ENCODE data around the gene STAC3.

Gene STAC3

DNA sequence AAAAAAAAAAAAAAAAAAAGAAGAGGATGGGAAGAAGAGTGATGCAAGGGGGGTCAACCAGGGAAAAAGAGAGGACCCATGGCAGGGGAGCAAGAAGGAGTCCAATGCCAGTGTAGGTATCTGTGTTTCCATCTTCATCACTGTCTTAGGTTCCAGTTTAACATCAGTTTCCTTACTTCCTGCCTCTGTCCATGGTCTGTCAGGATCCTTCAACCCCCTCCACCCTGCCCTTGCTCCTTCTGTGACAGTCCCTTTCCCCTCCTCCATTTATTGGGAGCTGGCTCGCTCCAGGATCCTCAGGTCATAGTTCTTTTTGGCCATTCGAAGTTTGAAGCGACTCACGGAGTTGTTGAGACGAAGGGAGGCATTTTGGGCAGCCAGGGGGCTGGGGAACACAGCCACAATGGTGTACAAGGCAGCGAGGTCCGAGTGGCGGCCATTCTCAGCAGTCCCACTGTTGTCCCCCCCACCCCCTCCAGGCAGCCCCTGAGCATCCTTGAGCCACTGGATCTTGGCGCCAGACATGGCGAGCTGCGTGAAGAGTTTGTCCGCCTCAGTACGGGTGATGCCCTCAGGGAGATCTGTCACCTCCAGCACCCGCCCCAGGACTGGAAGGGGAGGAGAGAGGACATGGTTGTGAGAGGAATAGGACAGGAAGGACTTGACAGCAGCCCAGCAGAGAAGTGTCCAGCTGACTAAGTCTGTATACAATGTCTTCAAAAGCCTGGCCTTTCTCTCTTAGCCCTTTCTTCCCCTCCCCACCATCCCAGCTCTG, 3.7 kb upstream of the STAC3 start:
- DNase-seq: no peak

DNA sequence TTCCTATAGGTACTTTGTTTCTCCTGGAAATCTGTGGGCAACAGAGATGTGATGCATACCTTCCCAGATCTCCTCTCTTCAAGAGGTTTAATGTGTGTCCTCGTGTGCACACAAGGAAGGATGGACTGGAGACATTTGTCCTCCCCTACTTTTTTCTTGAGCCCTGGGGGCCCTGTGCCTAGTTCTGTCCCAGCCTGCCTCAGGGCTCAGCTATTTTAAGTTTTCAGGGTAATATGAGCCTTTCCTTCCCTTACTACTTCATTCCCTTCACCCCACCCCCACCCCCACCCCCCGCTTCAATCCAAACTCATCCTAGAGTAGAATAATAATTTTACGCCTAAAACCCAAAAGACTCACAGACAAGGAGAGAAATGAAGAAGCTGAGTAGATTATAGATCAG, 446 bp downstream of the STAC3 start:
- DNase-seq: no peak

DNA sequence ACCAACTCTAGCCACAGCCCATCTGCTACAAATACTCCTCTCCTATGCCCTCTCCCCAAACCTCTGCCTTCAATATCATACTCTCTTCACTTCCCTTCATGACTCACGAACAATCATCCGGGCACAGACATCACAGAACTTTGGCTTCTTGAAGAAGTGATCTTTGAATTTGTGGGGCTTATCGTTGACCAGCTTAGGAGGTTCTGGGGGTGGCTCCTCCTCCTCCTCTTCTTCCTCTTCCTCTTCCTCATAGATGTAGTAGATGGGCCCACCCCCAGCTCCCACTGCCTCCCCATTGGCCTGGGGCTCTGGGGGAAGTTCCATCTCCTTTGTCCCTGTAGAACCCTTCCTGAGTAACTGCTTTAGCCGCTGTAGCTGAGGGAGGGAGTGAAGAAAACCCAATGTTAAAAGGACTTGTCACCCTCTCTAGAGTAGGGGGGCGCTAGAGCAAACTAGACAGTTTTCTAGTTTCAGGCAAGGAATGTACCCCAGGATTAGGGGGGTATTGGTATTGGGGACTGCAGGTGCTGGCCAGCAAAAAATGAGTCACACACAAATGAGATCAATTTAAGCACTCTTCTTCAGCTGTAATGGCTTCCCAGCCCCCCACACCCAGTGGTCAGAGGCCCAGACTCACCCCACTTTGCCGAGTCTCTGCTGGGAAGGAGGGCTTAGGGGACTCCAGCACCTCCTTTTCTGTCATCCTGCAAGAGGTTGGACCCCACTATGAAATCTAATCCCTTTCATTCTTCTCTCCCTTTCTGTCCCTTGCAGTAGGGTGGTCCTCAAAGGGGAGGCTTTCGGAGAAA, 1.8 kb downstream of the STAC3 start:
- peak; percentile 38 to 76 for DNase-seq

DNA sequence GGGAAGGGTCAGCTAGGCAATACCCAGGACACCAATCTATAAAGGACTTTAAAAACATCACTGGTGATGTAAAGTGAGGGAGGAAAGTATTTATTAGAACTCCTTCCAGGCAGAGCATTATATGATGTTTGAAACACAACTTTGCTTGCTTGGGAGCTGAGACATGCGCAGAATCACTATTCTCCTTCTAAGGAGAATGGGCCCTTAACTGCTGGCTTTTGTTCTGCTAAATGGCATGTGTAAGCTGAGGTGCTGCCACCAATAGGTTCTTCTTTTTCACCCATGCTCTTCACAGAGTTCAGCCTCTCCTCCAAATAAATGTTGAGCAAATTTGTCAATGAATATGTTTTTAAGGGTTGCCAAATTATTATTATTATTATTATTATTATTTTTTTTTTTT, 3.9 kb downstream of the STAC3 start:
- no peak for DNase-seq

DNA sequence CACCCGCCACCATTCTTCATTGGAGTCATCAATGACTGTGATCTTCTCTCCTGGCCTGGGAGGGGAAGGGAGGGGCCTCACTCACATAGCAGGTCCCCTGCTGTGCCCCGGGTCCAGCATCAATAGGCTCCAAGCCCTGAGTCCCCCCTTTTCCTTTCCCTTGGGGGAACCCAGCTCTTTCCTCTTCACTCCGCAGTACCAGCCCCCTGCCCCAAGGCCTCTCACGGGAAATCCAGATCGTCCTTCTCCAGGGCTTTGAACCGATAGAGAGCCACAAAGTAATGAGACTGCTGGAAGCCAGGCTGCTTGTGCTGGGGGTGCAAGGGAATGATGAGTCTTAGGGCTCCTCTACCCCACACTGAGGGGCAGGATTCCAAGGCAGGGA, 6.7 kb downstream of the STAC3 start:
- DNase-seq: no peak

DNA sequence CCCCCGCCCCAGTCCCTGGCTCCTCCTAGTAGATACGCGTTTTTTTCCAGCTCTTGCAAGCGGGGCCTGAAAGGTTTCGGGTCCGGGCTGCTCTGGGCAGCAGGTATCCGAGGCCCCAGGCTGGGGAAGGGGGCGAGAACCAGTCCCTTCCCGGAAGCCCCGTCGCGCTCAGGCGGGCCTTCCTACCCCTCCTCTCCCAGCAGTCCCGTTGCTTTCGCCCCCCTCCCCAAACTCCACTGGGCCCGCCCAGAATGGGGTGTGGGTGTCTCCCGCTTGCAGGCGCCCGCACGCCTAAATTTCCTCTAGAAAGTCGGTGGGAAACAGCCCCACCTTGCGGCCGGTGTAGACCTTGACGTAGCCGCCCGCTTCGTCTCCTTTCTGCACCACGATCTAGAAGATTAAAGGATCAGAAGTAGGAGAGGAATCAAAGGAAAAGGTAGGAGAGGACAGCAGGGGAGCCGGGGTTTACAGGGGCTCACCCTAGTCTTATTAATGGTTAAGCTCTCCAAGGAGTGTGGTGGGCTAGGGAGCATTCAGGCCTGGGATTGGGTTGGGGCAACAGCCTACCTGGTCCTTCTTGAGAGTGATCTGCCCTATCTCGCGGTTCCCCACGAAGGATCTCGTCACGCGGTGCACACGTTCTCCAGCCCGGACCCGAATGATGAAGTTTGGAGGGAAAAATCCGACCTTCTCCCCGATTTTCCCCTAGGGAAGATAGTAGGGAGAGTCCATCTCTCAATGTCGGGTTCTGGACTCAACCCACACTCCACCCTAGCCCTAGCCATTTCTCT, 7.3 kb downstream of the STAC3 start:
- peak; percentile 53 to 71 for DNase-seq

DNA sequence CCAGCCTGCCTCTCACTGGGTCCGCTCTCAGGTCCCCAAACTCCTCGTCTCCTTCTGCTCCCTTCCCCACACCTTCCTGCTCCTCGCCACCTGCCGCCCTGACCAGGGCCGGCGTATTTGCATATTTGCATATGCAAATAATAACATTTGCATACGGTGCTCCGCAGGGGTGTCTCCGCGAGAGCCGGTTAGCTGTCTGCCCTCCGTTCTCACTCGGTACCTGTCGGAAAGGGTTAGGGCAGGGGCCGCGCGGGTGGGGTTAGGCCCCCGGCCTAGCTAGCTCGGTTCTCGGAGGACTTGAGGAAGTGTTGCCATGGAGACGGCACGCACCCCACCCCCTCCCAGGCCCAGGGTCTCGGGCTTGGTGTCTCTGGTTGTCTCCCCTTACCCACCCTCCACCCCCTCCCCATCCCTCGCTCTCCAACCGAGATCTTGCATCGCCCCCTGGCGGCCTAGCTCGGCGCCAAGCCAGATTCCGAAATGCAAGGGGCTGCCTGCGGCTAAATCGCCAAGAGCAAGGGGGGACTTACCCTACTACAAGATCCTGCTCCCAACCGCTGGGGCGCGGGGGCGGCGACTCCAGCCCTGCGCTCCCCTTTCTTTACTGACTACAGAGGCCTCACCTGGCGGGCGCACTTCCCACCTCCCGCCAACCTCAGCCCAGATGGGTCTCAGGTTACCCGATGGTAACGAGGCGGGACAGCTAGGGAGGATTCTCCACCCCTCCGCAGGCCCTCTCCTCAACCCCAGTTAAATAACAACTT, 8.1 kb downstream of the STAC3 start:
- DNase-seq: peak in 1 of 2 donors; percentile 18

DNA sequence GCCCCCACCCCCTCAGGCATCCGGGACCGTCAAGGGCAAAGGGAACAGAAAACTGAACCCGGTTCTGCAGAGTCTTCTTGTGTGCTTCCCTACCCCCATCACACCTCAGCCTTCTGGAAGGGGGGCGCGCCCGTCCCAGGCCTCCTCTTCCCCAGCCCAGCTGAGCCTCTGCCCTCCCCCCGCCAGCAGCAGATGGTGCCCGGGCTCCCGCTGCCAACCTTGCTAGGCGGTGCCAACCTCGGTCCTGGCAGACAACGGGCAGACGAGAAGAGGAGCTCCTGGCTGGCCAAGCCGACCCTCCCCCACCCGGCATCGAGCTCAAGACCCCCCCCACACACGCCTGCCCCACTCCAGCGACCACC, 8.7 kb downstream of the STAC3 start:
- no peak for DNase-seq

DNA sequence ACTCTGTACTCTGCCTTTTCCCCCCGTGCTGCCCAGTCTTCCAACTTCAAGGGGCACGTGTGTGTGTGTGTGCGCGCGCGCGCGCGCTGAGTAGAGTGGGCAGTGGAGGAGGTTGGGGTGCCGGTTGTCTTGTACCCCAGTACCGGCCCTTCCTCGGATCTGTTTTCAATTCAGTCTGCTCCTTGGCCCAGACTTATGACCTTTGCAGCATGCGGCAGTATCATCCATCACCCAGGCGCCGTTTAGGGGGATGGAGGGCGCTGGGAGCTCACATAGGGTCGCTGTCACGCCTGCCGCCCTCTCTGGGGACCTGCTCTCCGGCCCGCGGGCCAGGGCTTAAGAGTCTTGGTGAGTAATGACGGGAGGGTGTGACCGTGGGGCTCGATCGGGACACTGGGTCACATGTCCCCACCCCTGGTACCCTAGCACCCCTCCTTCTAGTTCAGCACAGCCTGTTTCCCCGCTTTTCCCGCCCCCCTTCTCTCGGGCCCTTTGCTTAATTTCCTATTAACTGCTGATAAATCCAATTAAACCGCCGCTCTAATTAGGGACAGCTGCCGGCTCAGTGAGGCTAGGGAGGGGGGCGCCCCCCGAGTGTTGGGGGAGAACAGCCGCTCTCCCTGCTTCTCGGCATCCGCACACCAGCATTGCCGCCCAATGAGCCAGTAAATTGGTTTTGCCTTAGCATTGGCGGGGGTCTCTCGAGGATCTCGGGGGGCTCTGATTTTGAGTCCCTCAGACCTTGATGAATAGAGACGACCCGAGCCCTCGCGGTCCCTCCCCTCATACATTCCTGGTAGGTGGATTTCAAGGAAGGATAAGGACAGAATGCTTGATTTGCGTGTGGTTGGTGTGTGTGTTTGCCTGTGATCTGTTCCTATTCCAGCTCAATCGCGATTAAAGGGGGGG, 9.3 kb downstream of the STAC3 start:
- DNase-seq: no peak

DNA sequence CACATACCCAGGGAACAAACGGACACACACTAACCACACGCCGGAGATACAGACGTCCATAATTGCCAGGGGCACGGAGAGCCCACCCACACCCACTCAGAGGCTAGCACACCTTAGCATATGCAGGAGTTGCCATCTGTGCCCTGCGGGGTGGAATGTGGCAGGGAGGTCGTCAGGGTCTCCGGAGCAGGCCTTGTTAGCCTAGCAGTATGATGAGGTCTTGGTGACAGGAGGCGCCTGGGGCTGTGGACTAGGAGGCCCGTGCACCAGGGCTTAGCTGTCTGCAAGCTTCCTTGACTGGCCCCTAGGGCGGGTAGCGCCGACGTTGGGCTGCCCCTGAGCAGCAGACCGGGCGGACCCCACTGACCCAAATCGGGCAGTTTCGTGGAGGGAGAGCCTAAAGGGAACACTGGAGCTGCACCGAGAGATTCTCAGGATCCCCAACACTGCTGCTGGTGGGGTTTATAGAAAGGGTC, 10.0 kb downstream of the STAC3 start:
- DNase-seq: no peak

DNA sequence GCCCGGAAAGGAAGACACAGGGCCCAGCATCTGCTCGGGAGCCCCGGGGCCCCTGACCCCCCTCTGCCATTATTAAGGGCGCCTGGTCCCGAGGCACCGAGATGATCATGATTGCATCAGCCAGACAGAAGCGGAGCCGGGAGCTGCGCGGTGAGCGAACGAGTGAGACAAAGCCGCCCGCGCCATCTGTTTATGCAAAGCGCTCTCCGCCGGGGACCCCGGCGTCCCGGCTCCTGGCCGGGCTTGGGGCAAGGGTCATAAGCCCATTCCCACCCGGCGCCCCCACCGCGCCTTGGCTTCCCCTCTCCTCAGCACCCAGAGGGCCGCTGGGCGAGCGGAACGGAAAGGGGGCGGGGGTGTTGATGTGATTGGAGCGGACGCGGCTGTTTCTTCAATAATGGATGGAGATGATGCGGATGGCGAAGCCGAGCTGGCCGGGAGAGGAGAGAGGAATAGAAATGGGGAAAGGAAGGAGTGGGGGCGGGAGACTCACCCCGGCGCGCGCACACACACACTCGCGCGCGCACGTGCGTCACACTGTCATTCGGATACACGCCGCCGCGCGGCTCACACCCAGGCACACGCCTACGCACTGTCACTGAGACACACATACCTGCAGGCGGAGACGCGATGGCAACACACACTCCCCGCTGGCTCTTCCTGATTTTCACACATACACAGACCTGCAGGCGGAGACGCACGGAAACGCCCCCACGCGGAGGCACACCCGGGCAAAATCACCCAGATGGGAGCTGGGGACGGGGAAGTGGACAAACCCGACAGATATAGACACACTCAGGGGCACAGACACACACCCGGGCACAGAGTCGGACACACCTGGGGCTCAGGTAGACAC, 10.7 kb downstream of the STAC3 start:
- DNase-seq: no peak

DNA sequence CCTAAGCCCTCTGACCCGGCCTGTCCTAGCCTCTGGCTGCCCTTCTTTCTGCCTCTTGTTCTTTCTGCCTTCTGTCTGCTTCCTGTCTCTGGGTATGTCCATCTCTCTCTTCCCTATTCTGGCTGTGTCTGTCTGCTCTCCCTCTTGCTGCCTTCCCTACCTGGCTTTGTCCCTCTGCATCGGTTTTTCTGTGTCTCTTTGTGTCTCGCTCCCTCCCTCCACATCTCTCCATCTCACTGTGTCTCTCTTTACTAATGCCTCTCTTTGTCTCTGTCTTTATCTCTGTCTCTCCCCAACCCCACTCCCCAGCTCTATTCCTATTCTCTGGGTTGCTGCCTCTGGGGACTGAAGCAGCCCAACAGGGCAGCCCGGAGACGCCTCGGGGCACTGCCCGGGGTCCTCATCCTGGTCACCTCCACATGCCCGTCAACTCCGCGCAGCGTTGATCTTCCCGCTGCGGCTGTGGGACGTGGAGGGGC, 11.4 kb downstream of the STAC3 start:
- no peak for DNase-seq

DNA sequence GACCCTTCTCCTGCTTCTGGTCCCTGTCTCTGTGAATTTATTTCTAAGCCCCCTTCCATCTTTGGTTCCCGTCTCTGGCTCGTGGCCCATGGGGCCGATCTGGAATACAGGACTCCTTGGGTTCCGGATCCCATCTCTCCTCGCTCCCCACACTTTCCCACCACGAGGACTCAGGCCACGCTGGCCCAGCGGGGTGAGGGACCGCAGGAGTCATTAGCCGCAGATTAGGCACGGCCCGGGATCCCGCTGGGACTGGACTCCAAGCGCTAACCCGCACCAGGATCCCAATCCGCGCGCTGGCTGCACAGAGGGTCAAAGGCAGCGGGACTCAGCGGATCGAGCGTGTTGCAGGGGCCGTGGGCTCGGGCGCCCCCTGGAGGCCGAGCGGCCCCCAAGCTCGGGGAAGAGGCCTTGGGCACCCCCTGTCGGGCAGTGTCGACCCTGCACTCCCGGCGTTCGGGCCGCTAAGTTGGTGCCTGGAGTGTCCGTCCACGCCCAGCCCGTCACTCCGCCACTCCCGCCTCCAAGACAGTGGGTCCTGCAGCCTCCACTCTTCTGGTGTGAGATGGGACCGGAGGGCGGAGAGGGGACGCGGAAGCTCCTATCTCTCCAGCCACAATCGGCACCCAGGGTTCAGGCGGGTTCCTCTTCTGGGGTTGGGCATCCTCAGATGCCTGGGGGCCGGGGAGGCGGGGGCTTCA, 12.0 kb downstream of the STAC3 start:
- DNase-seq: peak; percentile 63 to 84

DNA sequence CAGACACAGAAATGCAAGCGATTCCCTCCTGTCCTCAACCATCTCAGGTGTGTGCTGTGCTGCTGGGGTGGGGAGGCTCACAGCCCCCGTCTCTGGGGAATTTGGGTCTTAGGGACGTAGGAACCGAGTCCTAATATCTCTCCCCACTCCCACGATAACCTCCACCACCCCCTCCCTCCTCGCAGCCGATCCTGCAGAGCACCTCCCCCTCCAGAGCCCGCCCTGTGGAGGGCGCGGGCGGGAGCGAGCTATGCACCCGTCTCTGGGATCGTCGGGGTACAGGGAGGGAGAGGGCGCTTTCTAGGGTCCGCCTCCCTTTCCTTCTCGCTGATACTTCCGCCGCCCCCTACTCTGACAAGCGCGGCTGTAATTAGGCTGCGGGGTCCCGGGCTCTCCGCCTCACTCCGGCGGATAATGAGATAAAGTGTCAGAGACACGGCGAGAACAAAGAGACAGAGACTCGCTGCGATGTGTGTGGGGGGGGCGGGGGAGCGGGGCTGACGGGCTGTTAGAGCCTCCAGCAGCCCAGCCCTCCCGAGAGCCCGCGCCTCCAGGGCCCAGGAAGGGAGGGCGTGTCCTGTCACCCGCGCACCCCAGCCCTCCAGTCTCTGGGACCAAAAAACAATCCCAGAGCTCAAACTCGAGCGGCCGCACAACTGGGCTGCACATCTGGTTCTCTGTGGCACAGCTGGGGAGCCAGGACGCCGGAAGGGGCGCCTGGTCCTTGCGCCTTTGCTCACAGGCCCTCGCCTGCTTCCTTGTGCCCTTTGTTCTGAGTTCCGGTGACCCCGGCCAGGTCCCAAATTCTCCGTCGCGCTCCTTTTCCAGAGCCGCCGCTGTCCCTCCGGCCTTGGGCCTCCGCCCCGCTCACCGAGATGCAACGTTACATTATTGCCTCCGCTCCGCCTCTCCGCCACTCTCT, 12.8 kb downstream of the STAC3 start:
- no peak for DNase-seq

DNA sequence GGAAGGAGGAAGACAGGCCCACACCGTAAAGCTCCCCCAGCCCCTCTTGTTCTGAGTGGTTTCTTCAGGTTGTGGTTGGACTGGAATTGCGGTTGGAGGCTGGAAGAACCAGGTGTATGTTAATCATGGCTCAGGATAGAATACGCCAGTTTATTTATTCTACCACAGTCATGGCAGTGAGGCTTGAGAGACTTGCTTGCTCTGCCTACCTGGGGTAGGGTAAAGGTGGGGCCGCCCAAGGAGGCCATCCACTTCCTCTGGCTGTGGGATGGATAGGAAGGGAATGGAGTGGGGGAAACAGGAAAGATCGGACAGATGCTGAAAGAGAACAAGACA, 13.4 kb downstream of the STAC3 start:
- DNase-seq: no peak

DNA sequence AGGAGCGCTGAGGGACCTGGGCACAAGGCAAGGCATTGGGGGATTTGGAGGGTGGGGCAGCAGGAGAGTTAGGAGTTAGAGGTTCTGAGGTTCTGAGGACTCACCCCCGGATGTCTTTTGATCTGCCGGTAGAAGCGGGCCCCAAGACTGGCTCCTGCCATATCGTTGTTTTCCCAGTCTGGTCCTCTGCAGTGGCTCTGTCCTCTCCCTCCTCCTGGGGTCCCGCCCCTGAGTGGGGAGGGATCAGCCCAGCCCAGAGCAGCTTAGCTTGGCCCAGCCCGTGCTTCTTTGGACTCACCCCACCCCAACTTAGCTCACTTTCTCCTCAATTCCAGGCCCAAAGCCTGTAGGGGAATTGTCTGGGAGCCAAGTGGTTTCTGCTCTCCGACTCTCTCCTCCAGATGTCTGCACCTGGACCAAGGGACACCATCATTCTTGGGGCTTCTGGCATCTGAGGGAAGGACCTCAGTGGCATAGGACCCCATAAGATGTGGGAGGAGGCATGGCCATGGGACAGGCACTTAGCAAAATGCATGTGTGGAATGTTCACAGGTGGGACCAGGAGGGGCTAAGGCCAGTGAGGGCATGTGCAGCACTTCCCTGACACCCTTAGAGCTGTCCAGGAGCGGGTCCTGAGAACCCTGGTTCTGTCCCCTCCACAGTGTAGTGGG, 13.9 kb downstream of the STAC3 start:
- DNase-seq: no peak

DNA sequence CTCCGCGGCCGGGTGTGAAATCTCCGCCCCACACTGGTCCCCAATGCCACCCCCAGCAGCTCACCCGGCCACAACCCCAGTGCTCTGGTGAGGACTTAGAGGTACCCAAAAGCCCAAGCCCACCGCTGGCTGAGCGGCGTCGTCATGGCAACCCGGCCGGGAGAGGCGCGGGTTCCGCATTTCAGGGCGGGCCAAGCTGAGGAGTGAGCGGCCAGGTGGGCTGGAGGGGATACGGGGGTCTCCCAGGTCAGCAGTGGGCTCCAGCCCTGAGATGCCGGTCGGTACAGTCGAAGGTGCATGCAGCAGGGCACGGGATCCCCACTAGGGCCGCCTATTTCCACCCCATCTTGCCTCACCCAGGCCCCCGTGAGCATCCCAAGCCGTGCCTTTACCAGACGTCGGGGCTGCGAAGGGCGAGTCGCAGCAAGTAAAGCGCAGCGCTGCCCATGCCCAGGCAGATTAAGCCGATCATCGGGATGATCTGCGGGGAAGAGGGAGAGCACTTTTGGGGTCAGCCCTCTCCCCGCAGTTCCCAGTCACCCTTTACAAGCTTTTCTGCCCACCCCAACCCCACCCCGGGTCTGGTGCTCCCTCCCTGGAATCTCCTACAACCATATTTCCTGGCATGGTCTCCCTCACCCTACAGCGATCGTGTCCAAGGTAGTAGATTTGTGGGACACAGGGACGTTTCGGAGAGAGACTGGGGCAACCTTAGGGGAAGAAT, 14.6 kb downstream of the STAC3 start:
- DNase-seq: no peak

DNA sequence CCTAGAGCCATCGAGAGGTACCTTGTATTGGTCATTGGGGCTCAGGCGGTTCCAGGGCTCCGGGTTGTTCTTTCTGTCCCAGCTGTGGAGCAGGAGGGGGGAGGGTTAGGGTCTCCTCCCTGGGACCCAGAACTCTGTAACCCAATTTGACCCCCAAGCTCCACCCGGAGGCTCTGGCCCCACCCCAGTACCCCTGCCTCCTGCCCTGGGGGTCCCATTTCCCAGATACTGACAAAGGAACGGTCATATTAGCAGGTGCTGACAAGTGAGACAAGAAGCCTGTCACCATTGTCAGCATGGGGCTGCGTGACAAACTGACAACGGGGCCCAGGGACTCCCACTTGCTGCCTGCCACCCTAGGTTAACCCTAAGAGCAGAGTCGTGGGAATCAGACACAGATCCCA, 15.3 kb downstream of the STAC3 start:
- DNase-seq: no peak
